ENCODE data around the gene UCK2. TPM values are rescaled to one million over a fixed set of nuclear protein-coding genes. Genes with fewer than 3 reads are reported as not detected.

Gene UCK2
- total RNA-seq, 2 donors from 2014 or later = 8.8 to 19.3 TPM

DNA sequence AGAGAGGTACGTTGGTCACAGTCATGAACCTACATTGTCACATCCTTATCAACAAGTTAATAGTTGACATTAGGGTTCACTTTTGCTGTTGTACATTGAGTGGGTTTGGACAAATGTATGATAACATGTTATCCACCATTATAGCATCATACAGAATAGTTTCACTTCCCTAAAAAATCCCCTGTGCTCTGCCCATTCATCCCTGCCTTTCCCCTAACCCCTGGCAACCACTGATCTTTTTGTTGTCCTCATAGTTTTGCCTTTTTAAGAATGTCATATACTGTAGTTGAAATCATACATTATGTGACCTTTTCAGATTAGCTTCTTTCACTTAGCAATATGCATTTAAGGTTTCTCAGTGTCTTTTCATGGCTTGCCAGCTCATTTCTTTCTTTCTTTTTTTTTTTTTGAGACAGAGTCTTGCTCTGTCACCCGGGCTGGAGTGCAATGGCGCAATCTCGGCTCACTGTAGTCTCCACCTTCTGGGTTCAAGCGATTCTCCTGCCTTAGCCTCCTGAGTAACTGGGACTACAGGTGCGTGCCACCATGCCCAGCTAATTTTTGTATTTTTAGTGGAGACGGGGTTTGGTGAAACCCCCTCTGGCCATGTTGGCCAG, 50.6 kb downstream of the UCK2 start:
- H3K9me3 ChIP-seq = no peaks in the 10 kb centered on the region
- TF ChIP-seq, protein P1, sequence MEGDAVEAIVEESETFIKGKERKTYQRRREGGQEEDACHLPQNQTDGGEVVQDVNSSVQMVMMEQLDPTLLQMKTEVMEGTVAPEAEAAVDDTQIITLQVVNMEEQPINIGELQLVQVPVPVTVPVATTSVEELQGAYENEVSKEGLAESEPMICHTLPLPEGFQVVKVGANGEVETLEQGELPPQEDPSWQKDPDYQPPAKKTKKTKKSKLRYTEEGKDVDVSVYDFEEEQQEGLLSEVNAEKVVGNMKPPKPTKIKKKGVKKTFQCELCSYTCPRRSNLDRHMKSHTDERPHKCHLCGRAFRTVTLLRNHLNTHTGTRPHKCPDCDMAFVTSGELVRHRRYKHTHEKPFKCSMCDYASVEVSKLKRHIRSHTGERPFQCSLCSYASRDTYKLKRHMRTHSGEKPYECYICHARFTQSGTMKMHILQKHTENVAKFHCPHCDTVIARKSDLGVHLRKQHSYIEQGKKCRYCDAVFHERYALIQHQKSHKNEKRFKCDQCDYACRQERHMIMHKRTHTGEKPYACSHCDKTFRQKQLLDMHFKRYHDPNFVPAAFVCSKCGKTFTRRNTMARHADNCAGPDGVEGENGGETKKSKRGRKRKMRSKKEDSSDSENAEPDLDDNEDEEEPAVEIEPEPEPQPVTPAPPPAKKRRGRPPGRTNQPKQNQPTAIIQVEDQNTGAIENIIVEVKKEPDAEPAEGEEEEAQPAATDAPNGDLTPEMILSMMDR (IDR thresholded peaks at IDR 0.05) = no peak
- no peak overlapping the region for H3K27ac ChIP-seq
- H3K27me3 ChIP-seq = no peaks in the 10 kb centered on the region
- no peak overlapping the region for H3K4me3 ChIP-seq
- H3K4me1 ChIP-seq = no peaks in the 10 kb centered on the region
- no peaks in the 10 kb centered on the region for H3K36me3 ChIP-seq
- DNase-seq (ENCODE audit: low spot score) = no peak

DNA sequence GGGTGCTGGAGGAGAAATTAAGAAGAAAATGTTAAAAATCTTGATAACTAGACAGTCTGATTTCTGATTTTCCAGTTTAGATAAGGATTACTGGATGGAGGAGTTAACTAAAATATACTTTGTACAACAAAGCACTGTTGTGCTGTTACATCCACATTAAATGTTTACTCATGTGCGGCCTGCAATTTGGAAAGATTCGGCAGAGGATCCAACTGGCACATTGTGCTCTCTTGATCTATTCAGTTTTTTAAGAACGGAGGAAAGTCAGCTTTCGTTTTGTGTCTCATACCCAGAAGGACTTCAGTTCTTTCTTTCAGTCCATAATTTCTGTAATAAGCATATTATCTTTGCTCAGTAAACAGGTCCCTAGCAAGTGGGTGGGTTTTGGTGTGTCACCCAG, 52.5 kb downstream of the UCK2 start:
- no peak for DNase-seq (ENCODE audit: low spot score)
- no peaks in the 10 kb centered on the region for H3K27me3 ChIP-seq
- peaks cover 0 to 18% of the 10 kb centered on the region in 2 donors for H3K4me1 ChIP-seq
- no peaks in the 10 kb centered on the region for H3K9me3 ChIP-seq
- H3K36me3 ChIP-seq = no peaks in the 10 kb centered on the region
- TF ChIP-seq, protein P1 (IDR thresholded peaks at IDR 0.05) = no peak
- H3K4me3 ChIP-seq = no peak overlapping the region
- H3K27ac ChIP-seq = no peak overlapping the region

DNA sequence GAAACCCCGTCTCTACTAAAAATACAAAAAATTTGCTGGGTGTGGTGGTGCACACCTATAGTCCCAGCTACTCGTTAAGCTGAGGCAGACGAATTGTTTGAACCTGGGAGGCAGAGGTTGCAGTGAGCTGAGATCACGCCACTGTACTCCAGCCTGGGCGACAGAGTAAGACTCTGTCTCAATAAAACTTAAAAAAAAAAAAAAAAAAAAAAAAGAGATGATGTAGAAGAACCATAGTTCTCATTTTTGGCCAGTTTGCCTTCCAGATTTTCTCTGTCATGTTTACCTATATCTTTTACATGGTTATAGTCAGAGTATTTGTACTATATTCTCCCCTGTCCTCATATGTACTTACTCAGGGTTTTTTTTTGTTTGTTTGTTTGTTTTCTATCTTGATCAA, 53.6 kb downstream of the UCK2 start:
- peaks cover 0 to 24% of the 10 kb centered on the region in 2 donors for H3K4me1 ChIP-seq
- no peaks in the 10 kb centered on the region for H3K9me3 ChIP-seq
- no peak overlapping the region for H3K4me3 ChIP-seq
- no peaks in the 10 kb centered on the region for H3K36me3 ChIP-seq
- no peak overlapping the region for H3K27ac ChIP-seq
- TF ChIP-seq, protein P1 (IDR thresholded peaks at IDR 0.05) = no peak
- DNase-seq (ENCODE audit: low spot score) = no peak
- no peaks in the 10 kb centered on the region for H3K27me3 ChIP-seq

DNA sequence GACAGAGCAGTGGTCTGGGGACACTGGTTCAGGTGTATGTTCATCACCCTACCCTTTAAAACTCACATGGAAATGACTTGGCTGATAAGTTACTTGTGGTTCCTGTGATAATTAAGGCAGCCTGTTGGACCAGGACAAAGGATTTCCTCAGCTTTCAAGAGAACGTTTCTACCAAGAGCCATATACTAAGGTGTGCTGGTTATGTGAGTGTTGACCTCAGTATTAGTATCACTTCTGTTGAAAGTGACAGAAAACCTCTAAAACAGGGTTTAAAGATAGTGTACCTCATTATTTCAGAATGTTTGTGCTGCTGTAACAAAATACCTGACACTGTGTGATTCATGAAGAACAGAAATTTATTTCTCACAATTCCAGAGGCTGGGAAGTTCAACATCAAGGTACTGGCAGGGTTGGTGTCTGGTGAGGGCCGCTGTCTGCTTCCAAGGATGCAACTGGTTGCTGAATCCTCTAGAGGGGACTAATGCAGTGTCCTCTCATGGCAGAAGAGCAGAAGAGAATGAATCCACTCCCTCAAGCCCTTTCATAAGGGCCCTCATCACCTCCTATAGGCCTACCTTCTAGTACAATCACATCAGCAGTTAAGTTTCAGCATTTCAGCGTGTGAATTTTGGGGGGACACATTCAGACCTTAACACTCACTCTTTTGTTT, 54.9 kb downstream of the UCK2 start:
- TF ChIP-seq, protein P1 (IDR thresholded peaks at IDR 0.05) = no peak
- Histone ChIP-seq H3K36me3 (no peaks in the 10 kb centered on the region), H3K27ac (no peak overlapping the region)

DNA sequence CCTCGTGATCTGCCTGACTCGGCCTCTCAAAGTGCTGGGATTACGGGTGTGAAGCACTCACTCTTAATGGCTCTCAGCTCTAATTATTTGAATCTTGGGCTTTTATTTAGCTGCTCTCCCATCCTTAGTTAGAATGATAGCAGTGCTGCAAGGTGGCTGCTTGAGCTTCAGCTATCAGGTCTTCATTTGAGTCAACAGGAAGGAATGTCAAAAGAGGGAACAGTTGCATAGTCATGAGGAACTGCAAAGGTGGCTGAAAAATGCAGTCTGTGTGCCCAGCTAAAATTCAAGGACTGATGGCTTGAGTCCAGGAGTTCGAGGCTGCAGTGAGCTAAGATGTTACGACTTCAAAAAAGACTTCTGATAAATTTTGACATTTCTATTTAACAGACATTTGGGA, 55.6 kb downstream of the UCK2 start:
- Histone ChIP-seq H3K27me3 (no peaks in the 10 kb centered on the region), H3K4me3 (no peak overlapping the region), H3K36me3 (no peaks in the 10 kb centered on the region), H3K9me3 (no peaks in the 10 kb centered on the region), H3K4me1 (peaks cover 0 to 24% of the 10 kb centered on the region in 2 donors), H3K27ac (no peak overlapping the region)
- TF ChIP-seq, protein P1 (IDR thresholded peaks at IDR 0.05) = no peak
- no peak for DNase-seq (ENCODE audit: low spot score)

More for the DNA sequence above, 54.9 kb downstream of the UCK2 start:
- Histone ChIP-seq H3K4me1 (peaks cover 0 to 24% of the 10 kb centered on the region in 2 donors), H3K4me3 (no peak overlapping the region), H3K9me3 (no peaks in the 10 kb centered on the region), H3K27me3 (no peaks in the 10 kb centered on the region)
- no peak for DNase-seq (ENCODE audit: low spot score)

All from right atrium auricular region (tissue), 2 donors.